NCI-H345 (cell line): ENCODE data around the gene MEG3.

Experiments
- DNase-seq: peaks from one replicate; lab custom pipeline; 2025; lab: John Stamatoyannopoulos, UW

The MEG3 gene

GRCh38 chr14:100896369-100897060, 70.6 kb downstream of the MEG3 start:
- DNase-seq: no peak

GRCh38 chr14:100898465-100898864, 72.5 kb downstream of the MEG3 start:
- no peak for DNase-seq

- DNase-seq: peak; percentile 64
Measured at GRCh38 chr14:100898935-100899883, 73.3 kb downstream of the MEG3 start.

GRCh38 chr14:100899884-100900771, 74.2 kb downstream of the MEG3 start:
- peak; percentile 68 for DNase-seq

- peak; percentile 74 for DNase-seq
Measured at GRCh38 chr14:100900837-100901390, 75.0 kb downstream of the MEG3 start.

GRCh38 chr14:100901391-100902183, 75.7 kb downstream of the MEG3 start:
- DNase-seq: no peak

GRCh38 chr14:100902295-100903133, 76.6 kb downstream of the MEG3 start:
- no peak for DNase-seq

- no peak for DNase-seq
Measured at GRCh38 chr14:100903134-100903468, 77.2 kb downstream of the MEG3 start.

GRCh38 chr14:100903672-100904185, 77.8 kb downstream of the MEG3 start, which contains the start of gene RTL1:
TSS of gene RTL1 (minus strand) at chr14:100903722. CDS start at chr14:100884788, 18,934 bp downstream.
- DNase-seq: no peak

GRCh38 chr14:100904307-100905087, 78.6 kb downstream of the MEG3 start:
- DNase-seq: peak; percentile 16

- DNase-seq: no peak
Measured at GRCh38 chr14:100905166-100905565, 79.2 kb downstream of the MEG3 start.

- DNase-seq: no peak
Measured at GRCh38 chr14:100906420-100906819, 80.5 kb downstream of the MEG3 start.

GRCh38 chr14:100907240-100907639, 81.3 kb downstream of the MEG3 start:
- no peak for DNase-seq

GRCh38 chr14:100909439-100909838, 83.5 kb downstream of the MEG3 start:
- no peak for DNase-seq
